ENCODE data around the gene VRTN. TPM values are rescaled to one million over a fixed set of nuclear protein-coding genes. Genes with fewer than 3 reads are reported as not detected.

VRTN gene
- total RNA-seq, 1 donor from 2014 or later, result not detected

GRCh38 chr14:74401504-74402241, 53.4 kb downstream of the VRTN start:
- H3K27me3 ChIP-seq (ENCODE audit: control insufficient read depth, insufficient read depth, low read length), result peaks cover 18% of the 10 kb centered on the region
- TF ChIP-seq, protein P1, sequence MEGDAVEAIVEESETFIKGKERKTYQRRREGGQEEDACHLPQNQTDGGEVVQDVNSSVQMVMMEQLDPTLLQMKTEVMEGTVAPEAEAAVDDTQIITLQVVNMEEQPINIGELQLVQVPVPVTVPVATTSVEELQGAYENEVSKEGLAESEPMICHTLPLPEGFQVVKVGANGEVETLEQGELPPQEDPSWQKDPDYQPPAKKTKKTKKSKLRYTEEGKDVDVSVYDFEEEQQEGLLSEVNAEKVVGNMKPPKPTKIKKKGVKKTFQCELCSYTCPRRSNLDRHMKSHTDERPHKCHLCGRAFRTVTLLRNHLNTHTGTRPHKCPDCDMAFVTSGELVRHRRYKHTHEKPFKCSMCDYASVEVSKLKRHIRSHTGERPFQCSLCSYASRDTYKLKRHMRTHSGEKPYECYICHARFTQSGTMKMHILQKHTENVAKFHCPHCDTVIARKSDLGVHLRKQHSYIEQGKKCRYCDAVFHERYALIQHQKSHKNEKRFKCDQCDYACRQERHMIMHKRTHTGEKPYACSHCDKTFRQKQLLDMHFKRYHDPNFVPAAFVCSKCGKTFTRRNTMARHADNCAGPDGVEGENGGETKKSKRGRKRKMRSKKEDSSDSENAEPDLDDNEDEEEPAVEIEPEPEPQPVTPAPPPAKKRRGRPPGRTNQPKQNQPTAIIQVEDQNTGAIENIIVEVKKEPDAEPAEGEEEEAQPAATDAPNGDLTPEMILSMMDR (IDR thresholded peaks at IDR 0.05; ENCODE audit: insufficient read depth, low read length, poor library complexity, severe bottlenecking), result no peak
- H3K4me3 ChIP-seq (ENCODE audit: low read depth, low read length), result no peak overlapping the region
- peak; percentile 12 for DNase-seq (ENCODE audit: low read depth)
- no peaks in the 10 kb centered on the region for H3K36me3 ChIP-seq (ENCODE audit: control insufficient read depth, insufficient read depth, low read length)

- Histone ChIP-seq H3K4me3 (ENCODE audit: low read depth, low read length) (no peak overlapping the region), H3K36me3 (ENCODE audit: control insufficient read depth, insufficient read depth, low read length) (no peaks in the 10 kb centered on the region), H3K27me3 (ENCODE audit: control insufficient read depth, insufficient read depth, low read length) (peaks cover 23% of the 10 kb centered on the region)
- TF ChIP-seq, protein P1 (IDR thresholded peaks at IDR 0.05; ENCODE audit: insufficient read depth, low read length, poor library complexity, severe bottlenecking), result no peak
- DNase-seq (ENCODE audit: low read depth), result no peak
Observed at GRCh38 chr14:74402401-74403251, 54.4 kb downstream of the VRTN start.

- TF ChIP-seq, protein P1 (IDR thresholded peaks at IDR 0.05; ENCODE audit: insufficient read depth, low read length, poor library complexity, severe bottlenecking), result no peak
- DNase-seq (ENCODE audit: low read depth), result no peak
- H3K4me3 ChIP-seq (ENCODE audit: low read depth, low read length), result no peak overlapping the region
- H3K27me3 ChIP-seq (ENCODE audit: control insufficient read depth, insufficient read depth, low read length), result peaks cover 23% of the 10 kb centered on the region
- H3K36me3 ChIP-seq (ENCODE audit: control insufficient read depth, insufficient read depth, low read length), result no peaks in the 10 kb centered on the region
Observed at GRCh38 chr14:74403619-74404417, 55.5 kb downstream of the VRTN start.

GRCh38 chr14:74404435-74404834, 56.2 kb downstream of the VRTN start:
- no peak for DNase-seq (ENCODE audit: low read depth)
- Histone ChIP-seq H3K4me3 (ENCODE audit: low read depth, low read length) (no peak overlapping the region), H3K27me3 (ENCODE audit: control insufficient read depth, insufficient read depth, low read length) (peaks cover 24% of the 10 kb centered on the region), H3K36me3 (ENCODE audit: control insufficient read depth, insufficient read depth, low read length) (no peaks in the 10 kb centered on the region)
- TF ChIP-seq, protein P1 (IDR thresholded peaks at IDR 0.05; ENCODE audit: insufficient read depth, low read length, poor library complexity, severe bottlenecking), result no peak

DNA sequence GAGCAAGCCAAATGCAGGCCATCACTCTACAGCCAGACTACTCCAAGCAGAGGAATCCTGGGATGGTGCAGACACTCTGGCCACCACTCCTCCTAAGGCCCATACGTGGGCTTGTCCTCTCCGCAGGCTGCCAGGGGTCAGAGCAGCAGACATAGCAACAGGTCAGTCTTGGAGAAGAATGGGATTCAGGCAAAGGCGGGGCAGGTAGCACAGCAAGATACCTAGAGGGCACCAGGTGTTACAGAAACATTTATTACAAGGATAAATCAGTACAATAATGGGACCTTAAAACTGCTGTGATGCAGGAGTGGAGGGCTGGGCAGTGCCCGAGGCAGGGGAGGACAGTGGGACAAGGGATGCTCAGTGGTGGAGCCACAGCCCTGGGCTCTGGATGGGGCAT, 57.4 kb downstream of the VRTN start:
- no peak overlapping the region for H3K4me3 ChIP-seq (ENCODE audit: low read depth, low read length)
- no peaks in the 10 kb centered on the region for H3K36me3 ChIP-seq (ENCODE audit: control insufficient read depth, insufficient read depth, low read length)
- peaks cover 27% of the 10 kb centered on the region for H3K27me3 ChIP-seq (ENCODE audit: control insufficient read depth, insufficient read depth, low read length)
- DNase-seq (ENCODE audit: low read depth), result no peak
- TF ChIP-seq, protein P1 (IDR thresholded peaks at IDR 0.05; ENCODE audit: insufficient read depth, low read length, poor library complexity, severe bottlenecking), result no peak
